COR-L47 (cell line): Measurements from ENCODE around the gene ZMIZ1.

Experiments
- DNase-seq: peaks from one replicate; lab custom pipeline; 2025; lab: John Stamatoyannopoulos, UW

Gene ZMIZ1

DNA sequence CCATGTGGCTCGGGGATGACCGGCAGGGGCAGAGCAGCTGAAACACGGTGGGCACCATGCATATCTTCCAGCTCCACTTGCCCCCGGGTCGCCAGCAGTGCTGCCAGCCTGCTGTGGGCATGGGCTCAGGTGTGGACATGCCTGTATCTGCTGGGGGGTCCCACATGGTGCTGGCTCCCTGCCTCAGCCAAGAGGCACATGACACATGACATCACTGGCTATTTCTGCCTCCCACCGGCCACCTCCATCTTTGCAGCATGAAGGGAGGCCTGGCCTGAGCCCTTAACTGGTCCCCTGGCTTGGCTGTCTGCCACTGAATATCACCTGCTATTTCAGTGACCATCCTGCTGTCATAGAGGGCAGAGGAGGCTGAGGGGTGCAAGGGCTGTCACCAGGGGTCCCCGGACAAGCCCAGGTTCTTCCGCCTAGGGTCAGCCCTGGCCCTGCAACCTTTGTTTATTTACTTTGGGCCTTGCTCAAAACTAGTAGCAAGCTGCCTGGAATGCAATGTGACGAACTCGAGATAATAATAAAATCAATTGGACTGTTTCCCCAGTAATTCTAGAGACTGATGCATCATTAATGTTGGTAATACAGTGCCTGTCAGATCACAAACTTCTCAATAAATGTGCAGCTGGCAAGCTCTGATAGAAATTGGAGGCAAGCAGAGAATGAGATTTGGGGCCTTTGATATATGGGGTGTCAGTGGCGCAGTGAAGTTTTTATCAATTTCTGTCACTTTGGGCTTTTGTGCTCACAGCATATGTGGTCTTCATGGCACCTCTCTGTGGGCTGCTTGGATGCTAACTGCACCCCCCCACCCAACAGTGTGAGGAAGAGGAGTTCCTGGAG is 28.5 kb downstream of the ZMIZ1 start:
- no peak for DNase-seq

DNA sequence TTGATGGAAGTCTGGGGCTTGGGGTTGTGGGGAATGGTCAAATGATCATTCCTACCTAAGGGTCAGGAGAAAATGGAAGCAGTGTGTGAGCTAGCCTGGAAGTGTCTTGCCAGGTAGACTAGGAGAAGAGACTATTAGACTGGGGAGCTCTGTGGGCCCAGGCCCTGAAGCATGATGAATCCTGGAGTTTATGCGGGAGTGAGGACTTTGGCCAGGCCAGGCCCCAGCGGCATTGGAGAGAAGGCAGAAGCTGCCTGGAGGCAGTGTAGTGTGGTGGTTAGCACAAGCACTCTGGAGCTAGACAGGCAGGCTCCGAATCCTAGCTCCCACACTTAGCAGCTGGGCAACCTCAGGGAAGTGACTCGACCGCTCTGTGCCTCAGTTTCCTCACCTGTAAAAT is 29.3 kb downstream of the ZMIZ1 start:
- DNase-seq: no peak

DNA sequence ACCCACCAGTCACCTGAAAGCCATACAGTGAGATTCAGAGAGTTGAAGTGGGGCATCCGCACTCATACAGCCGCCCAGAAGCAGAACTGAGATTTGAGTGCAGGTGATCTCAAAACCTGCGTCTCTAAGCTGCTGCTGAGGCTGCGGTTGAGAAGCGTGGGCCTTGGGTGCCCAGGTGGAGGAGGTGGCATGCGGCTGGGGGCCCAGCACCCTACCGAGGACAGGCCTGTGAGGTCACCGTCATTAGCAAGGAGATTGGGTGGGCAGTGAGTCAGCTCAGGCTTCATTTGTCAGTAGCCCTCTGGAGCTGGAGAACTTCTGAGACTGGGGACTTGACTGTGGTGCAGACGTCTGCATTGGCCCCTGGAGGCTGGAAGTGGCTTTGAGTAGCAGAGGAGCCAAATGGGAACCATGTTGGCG is 29.8 kb downstream of the ZMIZ1 start:
- no peak for DNase-seq

DNA sequence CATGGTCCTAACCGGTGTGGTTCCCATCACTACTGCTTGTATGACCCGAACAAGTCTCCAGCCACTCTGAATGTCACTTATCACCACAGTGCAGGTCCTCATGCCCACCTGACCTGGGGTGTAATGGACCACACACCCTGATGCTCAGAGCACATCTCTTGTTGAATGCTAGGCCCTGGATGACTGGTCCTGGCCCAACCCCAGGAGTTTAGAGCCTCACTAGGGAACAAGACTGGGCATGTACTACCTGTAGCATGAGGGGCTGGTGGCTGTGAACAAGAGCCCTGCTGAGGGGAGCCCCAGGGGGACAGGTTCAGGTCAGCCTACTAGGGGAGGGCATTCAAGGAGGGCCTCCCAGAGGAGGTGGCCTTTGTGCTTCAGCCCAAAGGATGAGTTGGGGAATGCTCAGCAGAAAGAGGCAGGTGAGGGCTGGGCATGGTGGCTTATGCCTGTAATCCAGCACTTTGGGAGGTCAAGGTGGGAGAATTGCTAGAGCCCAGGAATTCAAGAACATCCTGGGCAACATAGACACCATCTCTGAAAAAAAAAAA is 31.2 kb downstream of the ZMIZ1 start:
- DNase-seq: no peak

DNA sequence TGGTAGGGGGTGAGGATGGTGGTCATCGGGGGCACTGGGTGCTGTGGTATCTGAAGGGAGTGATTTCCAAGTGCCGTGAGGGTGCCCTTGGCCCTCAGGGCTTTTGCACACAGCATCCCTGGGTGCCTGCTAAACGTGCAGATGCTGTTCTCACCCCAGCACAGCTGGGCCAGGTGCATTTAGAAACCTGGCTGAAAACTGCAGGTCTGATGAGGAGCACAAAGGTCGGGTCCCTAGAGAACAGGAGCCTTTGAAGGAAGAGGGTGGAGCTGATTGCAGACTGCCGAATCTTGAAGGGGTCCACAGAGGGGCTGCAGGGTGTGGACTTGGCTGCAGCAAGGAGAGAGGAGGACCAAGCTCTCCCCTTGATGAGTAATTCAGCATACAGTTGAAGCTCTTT is 32.0 kb downstream of the ZMIZ1 start:
- DNase-seq: no peak

DNA sequence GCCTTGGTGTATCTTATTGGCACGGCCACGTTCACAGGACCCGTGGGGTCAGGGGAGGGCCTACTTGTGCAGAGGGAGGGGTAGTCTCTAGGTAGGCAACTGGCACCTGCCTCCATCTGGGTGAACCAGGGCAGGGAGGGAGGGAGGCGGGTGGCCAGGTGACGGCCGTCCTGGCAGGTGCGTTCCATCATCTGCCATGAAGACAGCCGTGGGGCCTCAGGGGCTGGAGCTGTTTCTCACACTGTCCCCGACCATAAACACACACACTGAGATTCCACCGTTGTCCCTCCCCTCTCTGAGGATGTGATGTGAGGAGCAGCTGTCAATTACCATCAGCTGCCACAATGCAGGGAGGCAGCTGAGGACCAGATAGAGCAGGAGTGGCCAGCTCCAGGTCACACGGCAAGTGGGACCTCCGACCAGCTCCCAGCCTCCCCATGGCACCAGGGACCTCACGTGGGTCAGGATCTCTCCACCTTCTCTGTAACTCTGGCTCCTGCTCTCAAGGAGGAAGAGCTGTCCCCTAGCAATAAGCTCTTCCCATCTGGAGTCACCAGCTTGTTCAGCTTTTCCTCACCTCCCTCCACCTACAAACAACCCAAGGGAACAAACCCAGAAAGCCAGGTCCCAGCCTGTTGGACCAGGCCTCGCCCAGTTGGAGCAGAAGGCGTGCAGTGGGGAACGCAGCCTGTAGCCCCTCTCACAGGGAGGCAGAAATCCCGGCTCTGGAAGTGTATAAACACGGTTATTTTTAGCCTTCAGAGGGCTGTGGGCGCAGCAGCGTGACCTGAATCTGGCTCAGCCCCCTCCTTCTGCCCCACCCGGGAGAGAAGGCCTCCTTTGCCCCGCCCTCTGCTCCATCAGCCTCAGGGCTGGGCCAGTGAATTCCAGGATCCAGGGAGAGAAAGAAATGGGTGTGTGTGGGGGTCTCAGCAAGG is 33.1 kb downstream of the ZMIZ1 start:
- no peak for DNase-seq

DNA sequence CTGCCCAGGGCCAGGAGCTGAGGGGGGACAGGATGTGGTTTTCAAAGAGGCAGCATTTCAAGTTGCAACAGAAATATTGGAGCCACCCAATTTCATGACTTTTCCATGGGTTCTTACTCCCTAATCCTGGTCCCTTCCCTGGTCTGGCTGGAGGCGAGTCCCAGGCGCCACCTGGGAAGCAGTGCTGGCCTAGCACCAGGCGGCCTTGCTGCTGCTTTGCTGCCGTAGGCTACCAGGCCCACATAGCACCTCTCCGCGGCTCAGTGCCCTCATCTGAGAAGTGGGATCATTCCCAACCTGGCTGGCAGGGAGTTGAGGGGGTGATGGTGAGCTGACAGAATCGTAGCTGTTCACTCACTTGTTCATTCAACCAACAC is 33.7 kb downstream of the ZMIZ1 start:
- no peak for DNase-seq

DNA sequence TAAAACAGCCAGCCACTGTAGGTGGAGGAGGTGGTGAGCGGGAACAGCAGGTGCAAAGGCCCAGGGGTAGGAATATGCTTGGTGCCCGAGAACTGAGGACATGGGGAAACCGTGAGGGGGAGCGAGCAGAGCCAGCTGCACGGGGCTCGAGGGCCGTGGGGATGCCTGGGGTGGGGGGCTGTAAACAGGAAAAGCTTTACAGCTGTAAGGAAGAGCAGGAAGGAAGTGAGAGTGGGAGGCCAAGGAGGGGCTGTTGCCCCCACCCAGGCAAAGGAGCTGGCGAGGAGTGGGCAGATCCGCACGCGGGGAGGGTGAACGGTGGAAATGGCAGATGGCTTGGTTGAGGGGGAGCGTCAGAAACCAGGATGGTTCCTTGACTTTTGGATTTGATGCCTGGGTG is 34.4 kb downstream of the ZMIZ1 start:
- no peak for DNase-seq

DNA sequence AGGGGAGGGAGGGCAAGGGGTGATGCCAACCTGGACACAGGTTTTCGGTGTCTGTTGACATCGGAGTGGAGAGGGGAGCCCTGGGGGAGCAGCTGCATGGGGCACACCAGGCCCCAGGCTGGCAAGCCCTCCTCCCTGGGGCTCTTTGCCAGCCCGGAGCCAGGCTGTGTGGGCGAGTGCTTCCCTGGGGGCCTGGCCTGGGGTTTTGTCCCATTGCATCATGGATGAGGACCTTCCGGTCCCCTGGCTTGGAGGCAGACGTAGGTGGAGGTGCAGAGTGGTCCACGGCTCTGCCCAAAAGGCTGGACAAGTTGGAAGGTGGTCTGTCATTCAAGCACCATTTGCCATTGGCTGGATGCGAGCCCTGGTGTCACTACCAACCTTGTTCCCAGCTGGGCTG is 34.8 kb downstream of the ZMIZ1 start:
- DNase-seq: no peak

DNA sequence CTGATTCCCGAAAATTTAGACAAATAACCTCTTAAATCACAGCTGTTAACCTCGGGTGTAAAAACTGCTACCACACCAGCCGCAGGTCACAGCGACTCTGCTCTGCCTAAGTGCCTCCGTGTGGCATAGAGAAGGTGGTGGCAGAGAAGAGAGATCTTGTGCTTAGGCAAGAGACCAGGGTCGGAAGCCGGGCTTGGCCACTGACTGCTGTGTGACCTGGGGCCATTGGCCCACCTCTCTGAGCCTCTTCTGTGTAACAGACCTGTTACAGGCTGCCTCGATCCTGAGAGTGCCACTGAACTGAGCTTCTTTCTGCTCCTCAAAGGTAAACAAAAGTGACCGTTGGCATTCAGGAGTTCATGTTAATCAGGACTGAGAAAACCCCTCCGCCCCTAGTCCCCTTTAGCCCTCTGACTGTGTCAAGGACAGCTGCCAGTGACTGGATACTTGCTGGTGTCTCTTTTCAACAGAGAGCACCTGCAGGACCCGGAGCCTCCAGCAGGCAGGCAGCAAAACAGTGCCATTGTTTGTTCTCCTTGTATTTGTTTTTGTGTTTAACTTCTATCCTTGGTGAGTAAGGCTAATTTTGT is 36.5 kb downstream of the ZMIZ1 start:
- DNase-seq: no peak

DNA sequence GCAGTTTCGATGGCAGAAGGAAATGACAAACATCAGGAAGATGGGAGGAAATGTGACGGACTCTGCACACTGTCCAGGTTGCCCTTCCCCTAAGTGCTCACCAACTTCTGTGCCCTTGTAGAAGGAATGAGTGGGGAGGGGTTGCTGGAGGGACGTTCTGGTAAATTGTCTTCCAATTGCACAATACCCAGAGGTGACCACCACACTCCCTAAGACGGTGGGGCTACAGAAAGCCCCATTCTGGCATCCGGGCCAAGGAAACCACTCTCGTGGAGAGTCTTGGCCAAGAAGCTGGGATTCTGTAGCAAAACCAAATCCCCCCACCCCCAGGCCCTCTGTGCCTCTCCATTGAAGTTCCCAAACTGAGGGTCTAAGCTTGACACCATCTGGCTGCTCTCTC is 37.1 kb downstream of the ZMIZ1 start:
- no peak for DNase-seq

DNA sequence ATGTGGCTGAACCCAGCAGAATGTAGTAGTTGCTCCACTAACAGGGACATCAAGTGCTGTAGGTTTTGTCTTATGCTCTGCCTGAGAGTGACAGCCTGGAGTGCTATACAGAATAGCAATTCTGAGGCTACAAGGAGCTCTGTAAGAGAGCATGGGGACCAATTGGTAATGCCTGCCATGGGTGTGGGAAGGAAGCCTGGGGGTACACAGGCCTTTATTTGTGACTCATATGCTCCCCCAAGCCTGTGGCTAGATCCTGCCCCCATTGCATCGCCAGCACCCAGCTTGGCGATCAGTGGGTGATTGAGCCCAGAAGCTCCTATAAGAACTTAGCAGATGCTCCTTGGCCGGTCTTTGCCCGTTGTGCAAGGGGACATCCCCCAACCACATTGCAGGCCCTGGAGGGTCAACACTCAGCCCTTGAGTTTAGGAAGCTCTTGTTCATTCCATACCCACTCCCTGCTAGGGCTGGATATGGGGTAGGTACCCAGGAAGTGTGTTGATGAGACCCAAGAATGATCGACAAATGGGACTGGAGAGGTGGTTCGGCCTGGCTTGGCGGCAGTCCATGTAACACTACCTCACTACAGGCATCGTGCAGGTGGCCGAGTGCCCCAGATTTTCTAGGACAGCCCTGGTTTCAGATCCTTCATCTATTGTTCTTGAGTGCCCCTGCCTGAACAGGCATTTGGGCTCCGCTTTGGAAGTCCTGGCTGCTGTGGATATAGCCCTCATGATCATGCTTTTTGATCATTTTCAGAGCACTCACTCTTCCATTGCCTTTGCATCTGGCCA is 37.7 kb downstream of the ZMIZ1 start:
- DNase-seq: no peak

DNA sequence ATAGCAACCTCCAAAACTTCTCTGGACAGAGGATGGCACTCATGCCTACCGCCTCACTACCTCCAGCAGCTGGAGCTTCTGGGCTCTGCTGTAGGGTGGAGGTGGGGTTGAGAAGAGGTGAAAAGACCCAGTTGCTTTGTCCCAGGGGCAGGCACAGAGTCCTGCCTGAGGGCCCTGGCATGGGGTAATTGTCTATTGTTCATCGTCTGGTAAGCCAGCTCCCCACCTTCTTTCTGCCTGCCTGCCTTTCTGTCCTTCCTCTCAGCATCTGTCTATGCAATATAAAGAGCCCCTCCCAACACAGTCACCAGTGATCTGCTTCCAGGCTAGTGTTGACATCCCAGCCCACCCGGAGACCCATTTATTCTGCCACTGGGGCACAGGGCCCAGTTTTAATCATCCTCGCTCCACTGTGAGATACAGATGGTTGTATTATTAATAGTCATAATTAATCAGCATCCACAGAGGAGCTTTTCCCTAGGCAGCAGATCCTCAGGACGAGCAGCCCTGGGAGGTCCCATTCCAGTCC is 39.0 kb downstream of the ZMIZ1 start:
- no peak for DNase-seq

DNA sequence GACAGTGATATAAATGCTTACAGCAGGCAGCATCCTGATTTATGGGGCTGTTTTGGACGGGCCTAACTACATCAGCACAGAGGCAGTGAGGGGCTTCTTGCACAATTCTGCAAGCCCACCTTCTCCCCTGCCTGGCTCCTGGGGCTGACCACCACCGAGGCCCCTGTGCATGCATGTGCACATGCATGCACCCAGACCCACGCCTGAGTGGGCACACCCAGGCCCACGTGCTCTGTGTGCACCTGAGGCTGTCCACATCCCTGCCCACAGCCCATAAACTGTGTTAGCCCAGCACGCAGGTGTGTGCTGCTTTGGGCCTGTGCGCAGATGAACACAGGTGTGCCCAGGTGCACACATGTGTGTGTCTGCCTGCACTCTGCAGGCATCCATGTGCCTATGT is 40.0 kb downstream of the ZMIZ1 start:
- DNase-seq: no peak

DNA sequence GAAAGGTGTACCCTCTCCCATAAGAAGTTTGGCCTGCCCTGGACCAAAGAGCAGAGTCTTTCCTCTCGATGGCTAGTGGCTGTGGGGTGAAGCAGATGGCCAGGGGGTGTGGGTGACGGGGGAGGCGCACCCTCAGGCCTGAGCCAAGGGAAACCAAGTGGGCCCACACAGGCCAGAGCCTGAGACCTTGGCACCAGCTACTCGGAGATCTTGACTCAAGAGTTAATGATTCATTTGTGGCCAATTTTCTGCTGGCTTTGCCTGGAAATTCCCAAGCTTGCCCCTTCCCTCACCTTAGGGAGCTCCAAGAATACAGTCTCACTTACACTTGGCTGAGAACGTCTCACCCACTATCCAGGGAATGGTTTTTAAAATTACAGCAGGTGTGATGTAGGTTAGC is 42.7 kb downstream of the ZMIZ1 start:
- no peak for DNase-seq

DNA sequence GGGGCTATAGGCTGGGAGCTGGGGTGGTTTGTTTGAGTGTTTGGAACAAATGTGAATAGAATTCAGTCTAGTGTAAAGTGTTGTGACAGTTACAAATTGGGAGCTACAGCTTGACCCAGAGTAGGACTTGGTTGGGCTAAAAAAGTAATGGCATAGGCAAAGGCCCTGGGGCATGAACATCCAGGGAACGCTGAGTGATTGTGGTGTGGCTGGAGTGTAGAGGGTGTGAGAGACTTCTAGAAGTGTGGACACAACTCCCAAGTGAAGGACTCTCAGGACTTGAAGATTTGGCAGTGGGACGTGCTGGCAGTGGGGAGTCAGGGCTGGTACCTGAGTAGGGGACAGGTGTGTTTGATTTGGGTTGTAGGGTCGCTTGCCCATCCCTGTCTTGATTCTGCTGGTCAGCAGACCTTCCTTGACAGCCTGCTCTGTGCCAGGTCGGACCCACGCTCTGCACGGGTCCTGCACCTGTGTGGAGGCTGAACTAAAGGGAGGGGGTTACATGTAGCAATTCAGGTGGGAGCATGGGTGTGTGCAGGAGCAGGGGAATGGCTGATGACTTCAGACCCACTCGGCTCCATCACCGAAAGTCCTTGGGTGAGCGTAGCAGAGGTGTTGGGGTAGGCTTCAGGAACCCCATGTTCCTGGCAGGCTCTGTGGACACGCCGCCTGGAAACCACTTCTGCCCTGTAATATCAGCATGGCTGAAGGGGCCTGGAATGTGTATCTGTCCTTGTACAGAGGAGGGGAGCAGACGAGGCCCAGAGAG is 43.3 kb downstream of the ZMIZ1 start:
- DNase-seq: no peak

DNA sequence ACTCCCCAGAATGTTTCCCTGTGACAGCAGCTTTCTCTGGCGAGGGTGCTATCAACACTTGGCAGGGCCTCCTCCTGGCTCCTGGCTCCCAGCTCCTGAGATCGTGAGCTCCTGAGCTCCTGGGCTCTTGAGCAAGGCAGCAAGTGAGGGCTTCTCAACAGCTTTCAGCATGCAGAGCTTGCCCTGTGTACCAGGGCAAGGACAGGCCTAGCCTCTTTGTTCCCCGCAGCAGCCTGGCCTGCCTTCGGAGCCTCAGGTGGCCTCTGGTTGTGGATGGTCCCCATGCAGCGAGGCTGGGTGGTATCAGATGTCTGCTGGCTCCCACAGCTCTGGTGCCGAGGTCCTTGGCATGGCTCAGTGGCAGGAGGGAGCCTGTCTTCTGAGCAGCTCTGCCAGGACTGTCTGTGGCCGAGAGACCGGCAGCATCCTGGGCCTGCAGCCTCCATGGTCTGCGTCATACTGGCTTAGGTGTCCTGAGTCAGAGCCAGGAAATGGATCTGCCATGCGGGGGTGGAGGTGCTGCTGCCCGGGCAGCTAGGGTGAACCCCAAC is 44.2 kb downstream of the ZMIZ1 start:
- no peak for DNase-seq

DNA sequence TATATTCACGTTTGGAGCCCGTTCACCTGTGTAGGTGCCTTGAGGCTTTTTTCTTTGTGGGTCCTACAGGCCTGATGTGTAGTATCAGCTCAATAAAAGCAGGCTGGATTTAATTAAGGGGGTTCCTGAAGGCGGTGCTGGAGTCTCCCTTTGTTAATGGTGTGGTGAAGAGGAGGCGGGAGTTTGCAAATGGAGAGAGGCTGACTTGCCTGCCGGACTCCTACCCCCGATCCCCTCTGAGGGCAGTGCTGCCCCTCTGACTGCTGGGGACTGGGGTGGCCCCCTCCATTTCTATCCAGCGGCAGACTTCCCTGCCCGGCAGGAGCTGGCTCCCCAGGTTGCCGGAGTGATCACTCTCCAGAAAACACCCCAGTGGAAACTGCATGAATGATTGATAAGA is 45.1 kb downstream of the ZMIZ1 start:
- DNase-seq: no peak

DNA sequence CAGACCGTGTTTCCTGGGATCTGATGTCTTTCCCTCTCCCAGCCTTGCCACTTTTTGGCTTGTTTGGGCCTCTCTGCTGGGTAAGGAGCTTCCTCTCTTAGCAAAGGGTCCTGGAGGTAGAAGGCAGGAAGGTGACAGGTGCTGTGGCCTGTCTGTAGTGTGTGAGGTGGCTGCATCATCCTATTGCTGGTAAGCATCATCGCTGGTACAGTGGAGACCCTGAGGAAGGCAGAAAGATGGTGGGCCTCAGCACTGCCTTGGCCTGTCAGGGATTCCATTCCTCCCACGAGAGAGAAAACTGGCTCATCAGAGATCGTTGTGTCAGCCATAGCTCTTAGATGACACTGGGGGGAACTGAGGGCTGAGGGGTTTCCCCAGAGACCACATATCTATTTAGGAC is 46.5 kb downstream of the ZMIZ1 start:
- DNase-seq: no peak

DNA sequence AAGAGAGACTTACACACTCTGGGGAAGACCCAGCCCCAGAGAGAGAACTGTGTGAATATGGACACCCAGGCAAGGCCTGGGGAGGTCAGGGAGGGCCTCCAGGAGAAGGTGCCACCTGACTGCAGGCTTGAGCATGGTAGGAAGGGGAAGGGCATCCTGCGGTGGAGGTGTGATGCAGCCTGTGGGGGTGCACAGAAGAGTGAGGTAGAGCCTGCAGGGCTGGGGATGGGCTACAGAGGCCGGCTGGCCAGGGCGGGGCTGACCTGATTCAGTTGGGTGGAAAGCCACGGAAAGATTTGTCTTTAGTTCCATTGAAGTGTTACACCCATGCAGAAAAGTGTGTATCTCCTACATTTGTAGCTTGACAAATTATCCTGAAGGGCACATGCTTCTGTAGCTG is 47.6 kb downstream of the ZMIZ1 start:
- no peak for DNase-seq
